Endothelial cell of umbilical vein (primary cell): ENCODE results near the gene BCL2L2. TPM values are rescaled to one million over a fixed set of nuclear protein-coding genes. Genes with fewer than 3 reads are reported as not detected.

Experiments
- BruUV-seq: library from RNA; stranded (reverse); fragments of 400-500 nt; replicated peaks from 2 replicates; lab custom pipeline; 2021; lab: Mats Ljungman, UMichigan
- CTCF ChIA-PET: fragments of 300-600, 350-600 bp; sonication (Branson Sonifier 250); formaldehyde crosslinking; loops from one replicate; lab custom pipeline; 2021; ENCODE audit warnings: antibody characterized with exemption, inconsistent platforms; lab: Charles Lee
- POLR2A ChIA-PET: fragments of 300-600, 350-600 bp; sonication (Branson Sonifier 250); formaldehyde crosslinking; loops from one replicate; lab custom pipeline; 2021; ENCODE audit warnings: antibody characterized with exemption, inconsistent platforms; lab: Charles Lee
- DNase-seq: peaks from one replicate; pipeline ENCODE4 v3.0.0-alpha.2; 2011; ENCODE audit warnings: low read depth, low spot score
- FAIRE-seq: peaks from 2 replicates; lab custom pipeline; 2011; peaks lifted over from hg19 to GRCh38; lab: Jason Lieb, UNC
- H2AFZ ChIP-seq: 2 replicates; pipeline ENCODE4 v1.6.0; 2012; ENCODE audit warnings: low read depth, low read length, control low read depth, inconsistent platforms
- H3K27ac ChIP-seq: 2 replicates; pipeline ENCODE4 v1.5.1; 2011; ENCODE audit warnings: low read depth, mild to moderate bottlenecking, control low read depth, low read length, moderate library complexity; ENCODE audit not compliant: insufficient read depth
- H3K27me3 ChIP-seq, 2 experiments: 2 replicates each; pipeline versions ENCODE4 v1.6.0 to v1.6.1; 2011; ENCODE audit warnings: low read length in 2 of 2, mixed read lengths in 1 of 2; ENCODE audit not compliant: control insufficient read depth in 2 of 2, insufficient read depth in 2 of 2
- H3K36me3 ChIP-seq, 2 experiments: 2 replicates in 1 of 2; 3 replicates in 1 of 2; pipeline ENCODE4 v1.5.1; 2011; ENCODE audit warnings: low read length in 2 of 2, mild to moderate bottlenecking in 1 of 2, moderate library complexity in 1 of 2; ENCODE audit not compliant: control insufficient read depth in 2 of 2, insufficient read depth in 2 of 2; ENCODE audit errors: extremely low read depth in 1 of 2
- H3K4me1 ChIP-seq: 3 replicates; pipeline ENCODE4 v1.5.1; 2011; ENCODE audit warnings: mild to moderate bottlenecking, low read length; ENCODE audit not compliant: control insufficient read depth, insufficient read depth; ENCODE audit errors: extremely low read depth
- H3K4me2 ChIP-seq: 2 replicates; pipeline ENCODE4 v1.6.1; 2011; ENCODE audit warnings: low read length, control low read depth, mixed read lengths; ENCODE audit not compliant: insufficient read depth
- H3K4me3 ChIP-seq, 3 experiments: fragments of 200-600 bp in 1 of 3; sonication (generic), shearing (Covaris generic) in 1 of 3; replicated peaks in 1 of 3; 2 replicates each; pipeline ENCODE4 v1.5.1; 2011 to 2016; ENCODE audit warnings: control low read depth in 3 of 3, low read length in 3 of 3, mild to moderate bottlenecking in 2 of 3, inconsistent platforms in 1 of 3, low read depth in 1 of 3, moderate library complexity in 1 of 3; ENCODE audit not compliant: insufficient read depth in 1 of 3
- H3K79me2 ChIP-seq: 2 replicates; pipeline ENCODE4 v1.6.0; 2012; ENCODE audit warnings: low read length, inconsistent platforms; ENCODE audit not compliant: control insufficient read depth, insufficient read depth
- H3K9ac ChIP-seq: replicated peaks from 2 replicates; pipeline ENCODE3; 2011; ENCODE audit warnings: low read length, control low read depth; ENCODE audit not compliant: insufficient read depth; ENCODE audit errors: extremely low read depth
- H3K9me1 ChIP-seq: replicated peaks from 3 replicates; pipeline ENCODE4 v1.6.0; 2011; ENCODE audit warnings: mild to moderate bottlenecking, low read length; ENCODE audit not compliant: control insufficient read depth, insufficient read depth; ENCODE audit errors: extremely low read depth
- H3K9me3 ChIP-seq: replicated peaks from 2 replicates; pipeline ENCODE4 v1.5.1; 2012; ENCODE audit warnings: low read length, inconsistent platforms; ENCODE audit not compliant: control insufficient read depth, insufficient read depth
- H4K20me1 ChIP-seq: replicated peaks from 2 replicates; pipeline ENCODE3; 2011; ENCODE audit warnings: mild to moderate bottlenecking, low read length; ENCODE audit not compliant: control insufficient read depth, insufficient read depth; ENCODE audit errors: extremely low read depth
- CTCF ChIP-seq, 2 donors: IDR thresholded peaks; 1 replicate in 1 of 2; 2 replicates in 1 of 2; pipeline ENCODE4 v1.5.1; 2011; ENCODE audit warnings: low read length in 2 of 2, mild to moderate bottlenecking in 2 of 2, moderate library complexity in 2 of 2, control low read depth in 1 of 2, inconsistent platforms in 1 of 2, low read depth in 1 of 2; ENCODE audit not compliant: insufficient read depth in 1 of 2; ENCODE audit errors: extremely low read depth in 1 of 2
- EZH2 ChIP-seq: IDR thresholded peaks from 2 replicates; pipeline ENCODE4 v1.6.1; 2012; ENCODE audit warnings: borderline replicate concordance, low read depth, mild to moderate bottlenecking, moderate library complexity, low read length, inconsistent platforms; ENCODE audit not compliant: severe bottlenecking
- FOS ChIP-seq: IDR thresholded peaks from 2 replicates; pipeline ENCODE4 v1.6.1; 2011; ENCODE audit warnings: mild to moderate bottlenecking, low read length, moderate library complexity, borderline replicate concordance; ENCODE audit not compliant: insufficient read depth
- GATA2 ChIP-seq: IDR thresholded peaks from 2 replicates; pipeline ENCODE4 v1.7.0; 2011; ENCODE audit warnings: low read depth, mild to moderate bottlenecking, moderate library complexity, mixed read lengths, low read length; ENCODE audit not compliant: insufficient read length, insufficient read depth
- JUN ChIP-seq: IDR thresholded peaks from 2 replicates; pipeline ENCODE4 v1.6.1; 2011; ENCODE audit warnings: borderline replicate concordance, low read depth; ENCODE audit not compliant: insufficient read length, insufficient read depth
- MAX ChIP-seq: IDR thresholded peaks from 2 replicates; pipeline ENCODE4 v1.6.1; 2011; ENCODE audit not compliant: insufficient read depth, insufficient read length
- MYC ChIP-seq: IDR thresholded peaks from one replicate; pipeline ENCODE4 v1.6.1; 2011; ENCODE audit warnings: mild to moderate bottlenecking, low read depth, low read length
- POLR2A ChIP-seq: IDR thresholded peaks from 2 replicates; pipeline ENCODE4 v1.6.1; 2012; ENCODE audit warnings: low read depth, mild to moderate bottlenecking, control low read depth, low read length
- POLR2AphosphoS5 ChIP-seq: IDR thresholded peaks from 2 replicates; pipeline ENCODE4 v1.6.1; 2012; ENCODE audit warnings: low read depth, mild to moderate bottlenecking, control low read depth, low read length, moderate library complexity; ENCODE audit not compliant: insufficient read depth
- dilution Hi-C: fragments of 300-500 bp; cut with MboI; formaldehyde crosslinking; loops from one replicate; pipeline ENCODE4 v1.15.0; 2019; ENCODE audit warnings: low sequenced_read_pairs; ENCODE audit not compliant: extremely low pct_ligation_motif_present
- intact Hi-C: fragments of 100-400 bp; cut with micrococcal nuclease; formaldehyde crosslinking; loops from one replicate; pipeline ENCODE4 v1.10.0; 2022
- polyA plus RNA-seq, 4 experiments: library from polyadenylated mRNA; depleted of rRNA in 3 of 4; stranded (reverse) in 3 of 4; unstranded in 1 of 4; fragments of >200 nt; gene quantifications; 2 replicates each; pipeline versions ENCODE4 v1.2.1 to v1.2.3, GENCODE V29; 2011 to 2012; ENCODE audit warnings: missing spikeins in 1 of 4
- total RNA-seq: library from RNA; stranded (reverse); gene quantifications from 2 replicates; pipeline ENCODE4 v1.2.3, GENCODE V29; 2021

The BCL2L2 gene
- total and polyA plus RNA-seq, 2 donors (not counting 3 experiments of a cell fraction or from before 2014, with no cell fraction given) = 19.9 to 24.3 TPM

DNA sequence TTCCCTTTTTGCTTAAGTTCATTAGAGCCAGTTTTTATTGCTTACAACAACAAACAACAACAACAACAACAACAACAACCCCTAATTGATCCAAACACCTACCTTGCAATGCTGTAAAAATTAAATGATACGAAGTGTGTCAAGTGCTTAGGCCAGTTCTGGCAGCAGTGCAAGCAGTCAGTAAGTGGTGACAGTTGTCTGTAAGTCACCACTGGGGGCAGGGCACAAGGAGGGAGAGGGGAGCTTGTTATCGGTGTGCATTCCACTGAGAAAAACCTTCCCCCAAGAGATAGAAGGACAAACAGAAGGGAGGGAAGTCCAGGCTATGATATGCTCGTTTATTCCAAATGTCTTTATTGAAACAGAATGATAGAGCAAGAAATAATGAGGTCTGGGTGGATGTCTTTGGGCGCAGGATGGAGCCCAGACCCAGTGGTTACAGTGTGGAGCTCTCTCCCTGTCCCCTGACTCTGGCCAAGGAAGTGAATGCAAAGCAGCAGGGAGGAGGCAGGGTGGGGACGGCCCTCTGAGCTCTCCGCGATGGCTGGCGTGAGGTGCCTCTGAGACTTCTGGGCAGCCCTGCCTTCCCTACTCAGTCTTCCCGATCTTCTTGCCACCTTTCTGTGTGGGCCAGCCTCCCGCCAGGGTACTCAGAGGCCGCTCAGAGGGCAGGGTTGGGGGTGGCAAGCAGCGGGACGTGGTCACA is 39.5 kb downstream of the BCL2L2 start:
- Histone ChIP-seq H3K4me3 (no peak overlapping the region), H2AFZ (no peak overlapping the region), H3K36me3 (no peaks in the 10 kb centered on the region), H3K9ac (no peak overlapping the region), H3K9me3 (no peaks in the 10 kb centered on the region), H3K9me1 (no peaks in the 10 kb centered on the region), H3K4me1 (no peaks in the 10 kb centered on the region), H4K20me1 (no peaks in the 10 kb centered on the region), H3K27me3 (peaks cover 9 to 13% of the 10 kb centered on the region in 2 experiments), H3K79me2 (no peaks in the 10 kb centered on the region), H3K27ac (no peak overlapping the region), H3K4me2 (no peak overlapping the region)
- FAIRE-seq (no peak), DNase-seq (no peak)
- BruUV-seq = no TSS peak
- TF ChIP-seq MAX (no peak), FOS (no peak), GATA2 (no peak), JUN (no peak), CTCF (IDR thresholded peaks at IDR 0.05; ENCODE audit: extremely low read depth in 1 of 2, insufficient read depth in 1 of 2, low read depth in 1 of 2, low read length in 2 of 2) (no peak), MYC (no peak), POLR2AphosphoS5 (no peak), EZH2 (no peak), POLR2A (no peak)
- POLR2A ChIA-PET = no interaction called here
- CTCF ChIA-PET = interaction anchor here (1.0 to 1.9 kb wide), 6 partner anchors 12 to 34 kb away, joined by 3 to 7 read pairs (median 4); no protein-coding TSS in a partner anchor
- intact Hi-C loops = no loop called here
- dilution Hi-C loops = no loop called here
